CD14-positive monocyte (primary cell): ENCODE data around the gene EYA3. TPM values are rescaled to one million over a fixed set of nuclear protein-coding genes. Genes with fewer than 3 reads are reported as not detected.

Experiments
- DNase-seq, 3 donors: peaks; one replicate each; pipeline ENCODE4 v3.0.0-alpha.2; 2011 to 2022
- H2AFZ ChIP-seq: 2 replicates; pipeline ENCODE4 v1.6.0; 2012; ENCODE audit warnings: mild to moderate bottlenecking, low read depth, low read length, inconsistent platforms; ENCODE audit not compliant: insufficient read depth, poor library complexity, severe bottlenecking
- H3K27ac ChIP-seq, 2 donors: 1 replicate in 1 of 2; 2 replicates in 1 of 2; pipeline ENCODE4 v1.5.1; 2012 to 2013; ENCODE audit warnings: low read length in 2 of 2, control low read depth in 1 of 2, inconsistent platforms in 1 of 2, low read depth in 1 of 2, mild to moderate bottlenecking in 1 of 2
- H3K27me3 ChIP-seq, 2 donors: one replicate each; pipeline versions ENCODE4 v1.6.0 to v1.6.1; 2011 to 2013; ENCODE audit warnings: low read length in 2 of 2; ENCODE audit not compliant: control insufficient read depth in 2 of 2, insufficient read depth in 2 of 2
- H3K36me3 ChIP-seq, 2 donors: replicated peaks in 1 of 2; 1 replicate in 1 of 2; 2 replicates in 1 of 2; pipeline versions ENCODE4 v1.5.1 to v1.6.1; 2012 to 2013; ENCODE audit warnings: low read length in 2 of 2, control low read depth in 1 of 2, inconsistent platforms in 1 of 2, mild to moderate bottlenecking in 1 of 2; ENCODE audit not compliant: insufficient read depth in 2 of 2, control insufficient read depth in 1 of 2
- H3K4me1 ChIP-seq, 2 donors: 1 replicate in 1 of 2; 2 replicates in 1 of 2; pipeline versions ENCODE4 v1.5.1 to v1.6.1; 2012 to 2013; ENCODE audit warnings: low read length in 2 of 2, control low read depth in 1 of 2, inconsistent platforms in 1 of 2, mild to moderate bottlenecking in 1 of 2, moderate library complexity in 1 of 2; ENCODE audit not compliant: insufficient read depth in 2 of 2, control insufficient read depth in 1 of 2
- H3K4me2 ChIP-seq: replicated peaks from 2 replicates; pipeline ENCODE3; 2012; ENCODE audit warnings: low read length, moderate library complexity, mild to moderate bottlenecking; ENCODE audit not compliant: poor library complexity, severe bottlenecking; ENCODE audit errors: extremely low read depth
- H3K4me3 ChIP-seq, 3 experiments: fragments of 200-600 bp in 1 of 3; sonication (generic) in 1 of 3; replicated peaks in 1 of 3; 1 replicate in 2 of 3; 2 replicates in 1 of 3; pipeline ENCODE4 v1.5.1; 2011 to 2013; ENCODE audit warnings: low read length in 3 of 3, mild to moderate bottlenecking in 3 of 3, control low read depth in 2 of 3, low read depth in 2 of 3, inconsistent platforms in 1 of 3, moderate library complexity in 1 of 3
- H3K79me2 ChIP-seq: 2 replicates; pipeline ENCODE4 v1.6.0; 2012; ENCODE audit warnings: mild to moderate bottlenecking, control low read depth, inconsistent platforms, low read length, moderate library complexity; ENCODE audit not compliant: insufficient read depth
- H3K9ac ChIP-seq: 2 replicates; pipeline ENCODE4 v1.6.0; 2017; ENCODE audit warnings: low read length, mild to moderate bottlenecking; ENCODE audit not compliant: insufficient read depth, poor library complexity, severe bottlenecking
- H3K9me3 ChIP-seq, 2 donors: replicated peaks in 1 of 2; 1 replicate in 1 of 2; 2 replicates in 1 of 2; pipeline versions ENCODE4 v1.5.1 to v1.6.1; 2012 to 2013; ENCODE audit warnings: low read length in 2 of 2, control low read depth in 1 of 2; ENCODE audit not compliant: control insufficient read depth in 1 of 2, insufficient read depth in 1 of 2
- H4K20me1 ChIP-seq: 2 replicates; pipeline ENCODE4 v1.6.0; 2012; ENCODE audit warnings: mild to moderate bottlenecking, low read length, control low read depth, moderate library complexity; ENCODE audit not compliant: insufficient read depth
- H3K27ac Mint-ChIP-seq, 7 donors: one replicate each; pipeline ENCODE4 v1.8.0; 2020; ENCODE audit warnings: mild to moderate bottlenecking in 7 of 7, mixed read lengths in 7 of 7, moderate library complexity in 6 of 7, inconsistent platforms in 2 of 7
- H3K27me3 Mint-ChIP-seq, 3 donors: one replicate each; pipeline ENCODE4 v1.8.0; 2021 to 2022; ENCODE audit warnings: low read depth in 3 of 3, mild to moderate bottlenecking in 3 of 3, mixed read lengths in 3 of 3, moderate library complexity in 3 of 3, inconsistent platforms in 1 of 3
- H3K36me3 Mint-ChIP-seq, 2 donors: one replicate each; pipeline ENCODE4 v1.8.0; 2020; ENCODE audit warnings: mixed read lengths in 2 of 2, inconsistent platforms in 1 of 2, mild to moderate bottlenecking in 1 of 2
- H3K4me1 Mint-ChIP-seq: one replicate; pipeline ENCODE4 v1.8.0; 2020; ENCODE audit warnings: mild to moderate bottlenecking, mixed read lengths
- H3K4me3 Mint-ChIP-seq, 2 donors: one replicate each; pipeline ENCODE4 v1.8.0; 2020; ENCODE audit warnings: mild to moderate bottlenecking in 2 of 2, mixed read lengths in 2 of 2, moderate library complexity in 1 of 2
- H3K9me3 Mint-ChIP-seq, 7 donors: one replicate each; pipeline ENCODE4 v1.8.0; 2020 to 2022; ENCODE audit warnings: mixed read lengths in 7 of 7, mild to moderate bottlenecking in 6 of 7, moderate library complexity in 6 of 7, inconsistent platforms in 2 of 7
- CTCF ChIP-seq: fragments of 200-600 bp; IDR thresholded peaks from one replicate; pipeline ENCODE4 v1.8.0; 2022; ENCODE audit warnings: antibody characterized with exemption, mild to moderate bottlenecking
- WGBS: methylation state at CpG from one replicate; pipeline ENCODE4 v1.1.5; 2013; ENCODE audit warnings: missing lambda C conversion rate; ENCODE audit not compliant: insufficient coverage; 5-methylcytosine and 5-hydroxymethylcytosine counted together
- intact Hi-C, 2 donors: fragments of 100-400 bp; cut with micrococcal nuclease; formaldehyde crosslinking; loops; one replicate each; pipeline versions ENCODE4 v1.15.0 to v1.15.1; 2023
- polyA plus RNA-seq, 3 donors: library from polyadenylated mRNA; depleted of rRNA in 1 of 3; unstranded in 2 of 3; stranded (reverse) in 1 of 3; fragments of 300-500 nt in 2 of 3; fragments of >200 nt in 1 of 3; fragmentation: Illumina TruSeq in 2 of 3; gene quantifications; 1 replicate in 2 of 3; 2 replicates in 1 of 3; pipeline ENCODE4 v1.2.3, GENCODE V29; 2012 to 2021

The EYA3 gene
- polyA plus RNA-seq, 3 donors, result 3.3 to 21.1 (median 3.7) TPM

DNA sequence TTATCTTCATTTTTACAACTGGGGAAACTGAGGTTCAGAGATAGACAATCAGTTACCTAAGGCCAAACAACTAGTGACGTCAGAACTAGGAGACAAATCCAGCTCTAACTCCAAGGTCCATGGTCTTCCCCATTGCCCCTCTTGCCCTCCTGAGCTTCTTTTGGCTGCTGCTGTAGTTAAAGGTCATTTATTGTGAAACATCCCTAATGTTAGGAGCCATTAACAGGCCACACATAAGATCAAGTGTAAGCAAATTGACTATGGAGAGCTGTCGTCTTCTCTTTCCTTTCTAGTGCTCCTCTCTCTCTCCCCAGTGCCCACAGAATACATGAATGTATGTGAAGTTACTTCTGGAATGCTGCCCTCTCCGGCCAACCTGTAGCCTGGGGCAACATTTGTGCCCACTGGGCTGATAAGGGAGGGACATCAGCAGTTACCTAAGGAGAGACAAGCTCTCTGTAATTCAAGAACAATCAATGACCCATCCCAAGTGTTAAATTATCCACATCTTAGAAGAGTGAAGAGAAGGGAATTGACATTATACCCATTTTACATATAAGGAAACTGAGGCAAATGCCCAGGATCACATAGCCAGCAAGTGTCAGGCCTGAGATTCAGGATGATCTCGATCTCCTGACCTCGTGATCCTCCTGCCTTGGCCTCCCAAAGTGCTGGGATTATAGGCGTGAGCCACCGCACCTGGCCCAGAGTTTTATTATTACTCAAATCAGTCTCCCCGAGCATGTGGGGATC lies 47.9 kb upstream of the EYA3 start:
- peak in 1 of 3 donors; percentile 28 for DNase-seq
- Mint-ChIP-seq H3K36me3 (peaks cover 2 to 6% of the 10 kb centered on the region in 2 donors), H3K9me3 (peaks cover 0 to 1% (median 0%) of the 10 kb centered on the region in 7 donors), H3K27ac (peak overlapping the region; percentile 92 to 99 (median 98)), H3K4me1 (peaks cover 82% of the 10 kb centered on the region), H3K4me3 (peak overlapping the region in 1 of 2 donors; percentile 86), H3K27me3 (peaks cover 0 to 1% (median 0%) of the 10 kb centered on the region in 3 donors)
- Histone ChIP-seq H3K4me3 (peak overlapping the region in 1 of 3 experiments; percentile 49), H3K36me3 (no peaks in the 10 kb centered on the region), H4K20me1 (no peaks in the 10 kb centered on the region), H2AFZ (no peak overlapping the region), H3K27me3 (no peaks in the 10 kb centered on the region), H3K9me3 (no peaks in the 10 kb centered on the region), H3K4me2 (peak overlapping the region; percentile 61), H3K4me1 (peaks cover 77 to 97% of the 10 kb centered on the region in 2 donors), H3K27ac (peak overlapping the region; percentile 84 to 87), H3K9ac (no peak overlapping the region), H3K79me2 (no peaks in the 10 kb centered on the region)
- WGBS, result 100% methylated on average over 4 of the region's 8 CpGs
- intact Hi-C loops, result loop anchor here (5.0 kb wide), 2 partner anchors 36 to 44 kb away; no protein-coding TSS in a partner anchor
- no peak for TF ChIP-seq CTCF

DNA sequence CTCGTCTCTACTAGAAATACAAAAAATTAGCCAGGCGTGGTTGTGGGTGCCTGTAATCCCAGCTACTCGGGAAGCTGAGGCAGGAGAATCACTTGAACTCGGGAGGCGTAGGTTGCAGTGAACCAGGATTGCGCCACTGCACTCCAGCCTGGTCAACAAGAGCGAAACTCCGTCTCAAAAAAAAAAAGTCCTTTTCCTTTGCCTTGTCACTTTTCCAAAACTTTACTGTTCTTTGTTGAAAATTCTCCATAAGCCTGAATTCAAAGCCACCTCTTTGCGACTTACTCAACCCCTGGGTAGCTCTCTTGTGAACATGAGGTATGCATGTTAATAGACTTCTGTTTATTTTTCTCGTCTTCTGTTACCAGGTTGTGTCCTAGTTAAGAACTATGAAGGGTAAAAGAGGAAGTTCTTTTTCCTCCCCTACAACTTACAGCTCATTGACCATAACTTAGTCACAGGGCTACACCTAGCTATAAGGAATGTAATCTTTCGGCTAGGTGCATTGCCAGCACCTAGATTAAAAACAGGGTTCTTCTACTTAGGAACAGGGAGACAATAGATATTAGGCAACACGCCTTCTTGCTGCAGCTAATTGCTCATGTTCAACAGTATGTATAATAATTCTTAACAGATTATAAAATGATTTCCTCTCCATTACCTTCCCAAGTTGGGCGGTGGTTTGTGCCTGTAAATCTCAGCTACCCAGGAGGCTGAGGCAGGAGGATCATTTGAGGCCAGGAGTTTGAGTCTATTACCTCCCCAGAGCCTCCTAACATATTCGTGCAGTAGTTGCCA lies 47.2 kb upstream of the EYA3 start:
- DNase-seq, result peak; percentile 76 to 91 (median 87)
- no peaks in the 10 kb centered on the region for H3K27me3 ChIP-seq
- H3K9me3 ChIP-seq, result no peaks in the 10 kb centered on the region
- TF ChIP-seq CTCF, result no peak
- peaks cover 0 to 1% (median 0%) of the 10 kb centered on the region in 7 donors for H3K9me3 Mint-ChIP-seq
- peak overlapping the region in 1 of 3 experiments; percentile 49 for H3K4me3 ChIP-seq
- no peaks in the 10 kb centered on the region for H3K36me3 ChIP-seq
- no peaks in the 10 kb centered on the region for H4K20me1 ChIP-seq
- peaks cover 0 to 1% (median 0%) of the 10 kb centered on the region in 3 donors for H3K27me3 Mint-ChIP-seq
- H3K79me2 ChIP-seq, result no peaks in the 10 kb centered on the region
- peak overlapping the region; percentile 61 for H3K4me2 ChIP-seq
- H3K4me3 Mint-ChIP-seq, result peak overlapping the region; percentile 38 to 86
- peaks cover 80% of the 10 kb centered on the region for H3K4me1 Mint-ChIP-seq
- peaks cover 77 to 89% of the 10 kb centered on the region in 2 donors for H3K4me1 ChIP-seq
- peak overlapping the region; percentile 49 for H3K9ac ChIP-seq
- H3K27ac ChIP-seq, result peak overlapping the region; percentile 84 to 87
- intact Hi-C loops, result loop anchor here (5.0 kb wide), 2 partner anchors 37 to 43 kb away; no protein-coding TSS in a partner anchor
- peak overlapping the region; percentile 92 to 99 (median 98) for H3K27ac Mint-ChIP-seq
- whole genome bisulfite sequencing, result 13% methylated on average over 8 of the region's 14 CpGs
- no peak overlapping the region for H2AFZ ChIP-seq
- peaks cover 2 to 6% of the 10 kb centered on the region in 2 donors for H3K36me3 Mint-ChIP-seq
